Esophagus squamous epithelium (tissue), 4 donors: ENCODE measurements around the gene DIPK1B.

ENCODE experiments used
- CTCF ChIP-seq, 6 experiments: fragments of 450-650 bp in 4 of 6; fragments of 200-600 bp in 2 of 6; sonication (generic) in 2 of 6; IDR thresholded peaks; one replicate each; pipeline ENCODE4 v1.5.1; 2016 to 2019; ENCODE audit warnings: antibody characterized with exemption in 6 of 6, mild to moderate bottlenecking in 4 of 6, moderate library complexity in 4 of 6
- POLR2A ChIP-seq, 4 donors: fragments of 450-650 bp; IDR thresholded peaks; one replicate each; pipeline ENCODE4 v1.6.1; 2017; ENCODE audit warnings: antibody characterized with exemption in 4 of 4, mild to moderate bottlenecking in 4 of 4, moderate library complexity in 3 of 4

DNA sequence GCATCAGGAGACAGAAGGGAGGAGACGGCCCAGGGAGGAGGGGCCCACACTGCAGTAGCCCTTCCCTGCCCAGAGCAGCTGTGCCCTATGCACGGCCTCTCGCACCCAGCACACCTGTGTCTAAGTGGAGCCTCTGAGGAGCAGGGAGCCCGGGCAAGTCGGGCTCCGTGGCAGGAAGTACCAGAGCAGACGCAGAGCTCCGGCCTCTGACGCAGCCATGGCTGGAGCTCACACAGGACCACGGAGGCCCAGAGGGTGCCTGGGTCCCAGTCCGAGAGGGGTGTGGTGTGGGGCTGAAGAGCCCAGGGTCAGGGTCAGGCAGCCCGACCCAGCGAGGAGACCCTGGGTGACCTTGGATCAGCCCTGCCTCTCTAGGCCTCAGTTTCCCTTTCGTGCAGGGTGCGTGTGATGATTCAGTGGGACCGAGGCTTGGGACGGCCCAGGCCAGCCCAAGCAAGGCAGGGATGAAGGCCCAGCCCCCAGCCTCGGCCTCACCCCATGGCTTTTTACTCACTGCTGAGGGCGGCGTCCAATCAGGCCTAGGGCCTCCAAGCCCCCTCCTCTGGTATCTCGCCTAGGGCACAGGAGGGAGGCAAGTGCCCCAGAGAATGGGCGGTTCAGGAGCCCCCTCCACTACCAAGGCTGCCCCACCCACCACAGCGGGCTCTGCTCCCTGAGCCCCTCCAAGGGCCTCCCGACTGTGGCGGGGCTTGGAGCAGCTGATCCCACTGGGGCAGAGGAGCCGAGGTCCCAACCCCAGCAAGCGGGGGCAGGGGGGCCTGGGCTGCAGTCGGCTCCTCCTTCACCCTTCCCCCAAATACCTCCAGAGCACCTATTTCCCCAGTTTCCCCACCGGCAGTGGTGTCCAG is 20.8 kb upstream of the DIPK1B start:
- TF ChIP-seq CTCF (IDR thresholded peaks at IDR 0.05) (no peak), POLR2A (IDR thresholded peaks at IDR 0.05) (no peak)
